SU-DHL-6 (cell line): ENCODE measurements around the gene TAS2R9.
"Not testable (repeated sequence)": the region's sequence is repeated elsewhere in the genome, so short reads cannot be mapped to it uniquely, and the experiment has no call there.

Experiments
- EZH2phosphoT487 ChIP-seq: fragments of 200-600 bp; sonication (generic), shearing (Covaris generic); conservative IDR thresholded peaks from 2 replicates; pipeline ENCODE4 v1.6.1; 2018; ENCODE audit warnings: mild to moderate bottlenecking, antibody characterized with exemption, low read length, moderate library complexity, mixed read lengths
- TF ChIP-seq, protein P1 (sequence below): fragments of 200-600 bp; sonication (generic); IDR thresholded peaks from one replicate; pipeline ENCODE4 v1.5.1; 2017; ENCODE audit warnings: antibody characterized with exemption, mild to moderate bottlenecking, low read length, moderate library complexity; ENCODE audit not compliant: insufficient read depth, poor library complexity, severe bottlenecking

DNA sequence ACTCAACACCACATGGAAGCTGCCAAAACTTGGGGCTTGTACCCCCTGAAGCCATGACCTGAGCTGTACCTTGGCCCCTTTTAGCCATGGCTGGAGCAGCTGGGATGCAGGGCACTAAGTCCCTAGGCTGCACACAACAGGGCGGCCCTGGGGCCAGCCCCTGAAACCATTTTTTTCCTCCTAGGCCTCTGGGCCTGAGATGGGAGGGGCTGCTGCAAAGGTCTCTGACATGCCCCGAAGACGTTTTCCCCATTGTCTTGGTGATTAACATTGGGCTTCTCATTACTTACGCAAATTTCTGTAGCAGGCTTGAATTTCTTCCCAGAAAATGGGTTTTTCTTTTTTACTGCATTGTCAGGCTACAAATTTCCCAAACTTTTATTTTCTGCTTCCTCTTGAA is 18.2 kb downstream of the TAS2R9 start:
- TF ChIP-seq, protein P1, sequence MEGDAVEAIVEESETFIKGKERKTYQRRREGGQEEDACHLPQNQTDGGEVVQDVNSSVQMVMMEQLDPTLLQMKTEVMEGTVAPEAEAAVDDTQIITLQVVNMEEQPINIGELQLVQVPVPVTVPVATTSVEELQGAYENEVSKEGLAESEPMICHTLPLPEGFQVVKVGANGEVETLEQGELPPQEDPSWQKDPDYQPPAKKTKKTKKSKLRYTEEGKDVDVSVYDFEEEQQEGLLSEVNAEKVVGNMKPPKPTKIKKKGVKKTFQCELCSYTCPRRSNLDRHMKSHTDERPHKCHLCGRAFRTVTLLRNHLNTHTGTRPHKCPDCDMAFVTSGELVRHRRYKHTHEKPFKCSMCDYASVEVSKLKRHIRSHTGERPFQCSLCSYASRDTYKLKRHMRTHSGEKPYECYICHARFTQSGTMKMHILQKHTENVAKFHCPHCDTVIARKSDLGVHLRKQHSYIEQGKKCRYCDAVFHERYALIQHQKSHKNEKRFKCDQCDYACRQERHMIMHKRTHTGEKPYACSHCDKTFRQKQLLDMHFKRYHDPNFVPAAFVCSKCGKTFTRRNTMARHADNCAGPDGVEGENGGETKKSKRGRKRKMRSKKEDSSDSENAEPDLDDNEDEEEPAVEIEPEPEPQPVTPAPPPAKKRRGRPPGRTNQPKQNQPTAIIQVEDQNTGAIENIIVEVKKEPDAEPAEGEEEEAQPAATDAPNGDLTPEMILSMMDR = not testable (repeated sequence)
- not testable (repeated sequence) for TF ChIP-seq EZH2phosphoT487
